Suppressor macrophage treated with lipopolysaccharide for 4 hours (primary cell): ENCODE results near the gene LRFN3.
A peak's percentile ranks its signal among the peaks of the same experiment; 100 is the strongest.
"Not testable (repeated sequence)": the region's sequence is repeated elsewhere in the genome, so short reads cannot be mapped to it uniquely, and the experiment has no call there.

Experiments
- DNase-seq: peaks from one replicate; pipeline ENCODE4 v3.0.0-alpha.2; 2020

Gene LRFN3

GRCh38 chr19:35908010-35908441, 28.1 kb upstream of the LRFN3 start, which contains the start of gene TYROBP:
TSS of gene TYROBP (minus strand) at chr19:35908295. CDS start at chr19:35908228, 67 bp downstream.
- peak; percentile 73 for DNase-seq

- DNase-seq = peak; percentile 98
Measured at GRCh38 chr19:35908973-35909683, 27.0 kb upstream of the LRFN3 start.

GRCh38 chr19:35909684-35910035, 26.5 kb upstream of the LRFN3 start:
- no peak for DNase-seq

GRCh38 chr19:35910355-35910754, 25.8 kb upstream of the LRFN3 start:
- DNase-seq = not testable (repeated sequence)

- DNase-seq = peak; percentile 33
Measured at GRCh38 chr19:35911173-35911572, 25.0 kb upstream of the LRFN3 start.

- peak; percentile 25 for DNase-seq
Measured at GRCh38 chr19:35911790-35912189, 24.4 kb upstream of the LRFN3 start.

GRCh38 chr19:35913589-35913988, 22.6 kb upstream of the LRFN3 start:
- peak; percentile 93 for DNase-seq

- peak; percentile 64 for DNase-seq
Measured at GRCh38 chr19:35915443-35915842, 20.7 kb upstream of the LRFN3 start.

- DNase-seq = no peak
Measured at GRCh38 chr19:35919306-35919705, 16.9 kb upstream of the LRFN3 start.

GRCh38 chr19:35921012-35921411, 15.2 kb upstream of the LRFN3 start:
- no peak for DNase-seq

GRCh38 chr19:35925501-35925900, 10.7 kb upstream of the LRFN3 start:
- DNase-seq = no peak

- DNase-seq = no peak
Measured at GRCh38 chr19:35928507-35928906, 7.7 kb upstream of the LRFN3 start.

GRCh38 chr19:35929876-35930275, 6.3 kb upstream of the LRFN3 start:
- peak; percentile 55 for DNase-seq

- peak; percentile 100 for DNase-seq
Measured at GRCh38 chr19:35931161-35931873, 4.9 kb upstream of the LRFN3 start.

GRCh38 chr19:35931874-35932202, 4.3 kb upstream of the LRFN3 start:
- DNase-seq = no peak

GRCh38 chr19:35932291-35932936, 3.8 kb upstream of the LRFN3 start:
- no peak for DNase-seq

GRCh38 chr19:35936738-35937268, 629 bp downstream of the LRFN3 start:
- DNase-seq = no peak

GRCh38 chr19:35937345-35938281, 1.4 kb downstream of the LRFN3 start:
- no peak for DNase-seq

- no peak for DNase-seq
Measured at GRCh38 chr19:35938282-35939224, 2.4 kb downstream of the LRFN3 start.

GRCh38 chr19:35939307-35940077, 3.3 kb downstream of the LRFN3 start:
- DNase-seq = no peak
